ENCODE results near the gene HDAC4.

The HDAC4 gene

DNA sequence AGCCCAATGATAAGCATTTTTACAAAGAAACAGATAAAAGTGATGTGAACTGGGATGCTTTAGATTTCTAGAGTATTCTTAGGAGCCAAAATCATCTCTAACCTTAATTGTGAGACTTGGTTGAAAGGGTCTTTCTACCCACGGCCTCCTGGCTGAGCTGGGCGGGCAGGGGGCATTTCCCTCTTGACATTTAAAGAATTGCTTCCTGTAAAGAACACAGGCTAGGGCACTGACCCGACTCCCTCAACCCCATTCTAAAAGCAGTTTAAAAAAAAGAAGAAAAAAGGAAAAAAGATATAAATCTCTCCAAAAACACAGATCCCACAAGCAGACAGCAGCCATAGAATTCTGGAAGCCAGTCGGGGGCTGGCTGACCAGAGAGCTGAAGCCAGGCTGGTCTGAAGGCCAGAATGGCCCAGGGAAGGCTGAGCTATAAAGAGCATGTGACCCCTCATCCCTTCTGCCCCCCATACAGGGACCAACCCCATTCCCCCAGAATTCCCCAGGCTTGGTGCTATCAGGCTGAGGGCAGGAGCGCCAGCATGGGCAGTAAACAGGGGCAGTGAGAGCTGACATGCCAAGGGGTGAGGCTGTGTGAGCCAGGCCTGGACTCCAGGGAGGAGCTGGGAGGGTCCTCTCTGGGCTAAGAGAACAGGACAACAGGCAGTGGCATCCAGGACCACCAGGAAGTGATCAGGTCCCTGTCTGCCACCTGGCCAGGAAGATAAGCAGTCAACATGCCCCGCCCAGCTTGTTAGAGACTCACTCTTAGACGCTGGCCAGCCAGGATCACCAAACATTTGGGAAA is 188.5 kb downstream of the HDAC4 start:
- TF ChIP-seq SPI1 (IDR thresholded peaks at IDR 0.05; ENCODE audit: borderline replicate concordance, low read depth) (no peak), POLR2AphosphoS5 (IDR thresholded peaks at IDR 0.05; ENCODE audit: low read depth) (no peak), GABPA (IDR thresholded peaks at IDR 0.05; ENCODE audit: low read depth) (no peak)
- TF ChIP-seq, protein P1, sequence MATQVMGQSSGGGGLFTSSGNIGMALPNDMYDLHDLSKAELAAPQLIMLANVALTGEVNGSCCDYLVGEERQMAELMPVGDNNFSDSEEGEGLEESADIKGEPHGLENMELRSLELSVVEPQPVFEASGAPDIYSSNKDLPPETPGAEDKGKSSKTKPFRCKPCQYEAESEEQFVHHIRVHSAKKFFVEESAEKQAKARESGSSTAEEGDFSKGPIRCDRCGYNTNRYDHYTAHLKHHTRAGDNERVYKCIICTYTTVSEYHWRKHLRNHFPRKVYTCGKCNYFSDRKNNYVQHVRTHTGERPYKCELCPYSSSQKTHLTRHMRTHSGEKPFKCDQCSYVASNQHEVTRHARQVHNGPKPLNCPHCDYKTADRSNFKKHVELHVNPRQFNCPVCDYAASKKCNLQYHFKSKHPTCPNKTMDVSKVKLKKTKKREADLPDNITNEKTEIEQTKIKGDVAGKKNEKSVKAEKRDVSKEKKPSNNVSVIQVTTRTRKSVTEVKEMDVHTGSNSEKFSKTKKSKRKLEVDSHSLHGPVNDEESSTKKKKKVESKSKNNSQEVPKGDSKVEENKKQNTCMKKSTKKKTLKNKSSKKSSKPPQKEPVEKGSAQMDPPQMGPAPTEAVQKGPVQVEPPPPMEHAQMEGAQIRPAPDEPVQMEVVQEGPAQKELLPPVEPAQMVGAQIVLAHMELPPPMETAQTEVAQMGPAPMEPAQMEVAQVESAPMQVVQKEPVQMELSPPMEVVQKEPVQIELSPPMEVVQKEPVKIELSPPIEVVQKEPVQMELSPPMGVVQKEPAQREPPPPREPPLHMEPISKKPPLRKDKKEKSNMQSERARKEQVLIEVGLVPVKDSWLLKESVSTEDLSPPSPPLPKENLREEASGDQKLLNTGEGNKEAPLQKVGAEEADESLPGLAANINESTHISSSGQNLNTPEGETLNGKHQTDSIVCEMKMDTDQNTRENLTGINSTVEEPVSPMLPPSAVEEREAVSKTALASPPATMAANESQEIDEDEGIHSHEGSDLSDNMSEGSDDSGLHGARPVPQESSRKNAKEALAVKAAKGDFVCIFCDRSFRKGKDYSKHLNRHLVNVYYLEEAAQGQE (IDR thresholded peaks at IDR 0.05; ENCODE audit: insufficient replicate concordance, low read depth): no peak
- TF ChIP-seq, protein P2, sequence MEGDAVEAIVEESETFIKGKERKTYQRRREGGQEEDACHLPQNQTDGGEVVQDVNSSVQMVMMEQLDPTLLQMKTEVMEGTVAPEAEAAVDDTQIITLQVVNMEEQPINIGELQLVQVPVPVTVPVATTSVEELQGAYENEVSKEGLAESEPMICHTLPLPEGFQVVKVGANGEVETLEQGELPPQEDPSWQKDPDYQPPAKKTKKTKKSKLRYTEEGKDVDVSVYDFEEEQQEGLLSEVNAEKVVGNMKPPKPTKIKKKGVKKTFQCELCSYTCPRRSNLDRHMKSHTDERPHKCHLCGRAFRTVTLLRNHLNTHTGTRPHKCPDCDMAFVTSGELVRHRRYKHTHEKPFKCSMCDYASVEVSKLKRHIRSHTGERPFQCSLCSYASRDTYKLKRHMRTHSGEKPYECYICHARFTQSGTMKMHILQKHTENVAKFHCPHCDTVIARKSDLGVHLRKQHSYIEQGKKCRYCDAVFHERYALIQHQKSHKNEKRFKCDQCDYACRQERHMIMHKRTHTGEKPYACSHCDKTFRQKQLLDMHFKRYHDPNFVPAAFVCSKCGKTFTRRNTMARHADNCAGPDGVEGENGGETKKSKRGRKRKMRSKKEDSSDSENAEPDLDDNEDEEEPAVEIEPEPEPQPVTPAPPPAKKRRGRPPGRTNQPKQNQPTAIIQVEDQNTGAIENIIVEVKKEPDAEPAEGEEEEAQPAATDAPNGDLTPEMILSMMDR (IDR thresholded peaks at IDR 0.05; ENCODE audit: insufficient read depth, low read length): no peak
- Histone ChIP-seq H3K27ac (replicated peaks) (no peak overlapping the region), H3K27me3 (ENCODE audit: insufficient read depth, poor library complexity, severe bottlenecking) (no peaks in the 10 kb centered on the region), H3K4me3 (replicated peaks; ENCODE audit: insufficient read depth, low read length) (no peak overlapping the region)
- DNase-seq (ENCODE audit: low read depth in 1 of 2, low spot score in 1 of 2): no peak

DNA sequence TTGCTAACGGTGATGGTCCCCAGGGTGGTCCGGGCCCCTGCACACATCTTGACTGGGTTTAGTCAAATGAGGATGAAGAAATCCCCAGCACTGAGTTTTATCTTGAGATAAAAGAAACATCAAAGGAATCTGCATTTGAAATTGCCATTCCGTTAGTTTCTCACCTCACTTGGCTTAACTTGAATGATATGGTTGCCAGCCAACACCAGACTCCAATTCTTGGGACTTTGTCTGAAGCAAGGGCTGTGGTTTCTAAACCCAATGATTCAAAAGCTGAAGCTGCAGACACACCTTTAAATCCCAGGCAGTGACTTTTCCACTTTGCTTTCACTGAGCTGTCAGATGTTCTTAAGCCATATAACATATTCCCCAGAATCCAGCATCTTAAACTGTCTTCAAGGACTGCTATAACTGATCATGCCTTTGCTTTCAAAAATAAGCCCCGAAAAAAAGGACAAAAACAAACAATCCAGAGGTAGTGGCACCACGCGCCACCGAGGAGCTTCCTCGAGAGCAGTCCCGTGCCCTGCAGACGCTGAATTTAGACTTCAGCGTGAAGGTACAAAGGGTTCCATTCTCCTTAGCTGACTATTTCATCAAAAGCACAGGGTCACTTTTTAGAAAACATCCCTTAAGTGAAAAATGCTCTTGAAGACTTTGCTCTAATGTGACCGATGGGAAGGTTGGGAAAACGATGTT is 189.3 kb downstream of the HDAC4 start:
- no peak for DNase-seq (ENCODE audit: low read depth in 1 of 2, low spot score in 1 of 2)
- Histone ChIP-seq H3K27me3 (ENCODE audit: insufficient read depth, poor library complexity, severe bottlenecking) (no peaks in the 10 kb centered on the region), H3K27ac (replicated peaks) (no peak overlapping the region), H3K4me3 (replicated peaks; ENCODE audit: insufficient read depth, low read length) (no peak overlapping the region)
- TF ChIP-seq, protein P1 (IDR thresholded peaks at IDR 0.05; ENCODE audit: insufficient replicate concordance, low read depth): no peak
- no peak for TF ChIP-seq GABPA (IDR thresholded peaks at IDR 0.05; ENCODE audit: low read depth)
- no peak for TF ChIP-seq SPI1 (IDR thresholded peaks at IDR 0.05; ENCODE audit: borderline replicate concordance, low read depth)
- no peak for TF ChIP-seq POLR2AphosphoS5 (IDR thresholded peaks at IDR 0.05; ENCODE audit: low read depth)
- TF ChIP-seq, protein P2 (IDR thresholded peaks at IDR 0.05; ENCODE audit: insufficient read depth, low read length): no peak

DNA sequence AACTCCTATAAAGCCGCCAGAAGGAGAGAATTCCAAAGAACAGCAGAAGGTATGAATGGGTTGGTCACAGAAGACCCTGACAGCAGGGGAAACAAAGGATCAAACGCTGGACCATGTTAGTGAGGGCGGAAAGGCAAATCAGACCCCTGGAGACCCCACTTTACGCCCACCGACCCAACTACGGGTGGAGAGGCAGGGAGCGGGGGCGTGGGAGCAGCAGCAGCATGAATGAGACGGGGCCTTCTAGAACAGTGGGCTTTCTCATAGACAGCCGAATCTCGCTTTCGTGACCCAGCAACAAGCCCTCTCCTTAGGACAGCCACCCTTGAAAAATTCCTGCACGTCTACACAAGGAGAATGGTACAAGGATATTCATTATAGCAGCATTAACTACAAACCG is 191.0 kb downstream of the HDAC4 start:
- Histone ChIP-seq H3K27ac (replicated peaks) (no peak overlapping the region), H3K27me3 (ENCODE audit: insufficient read depth, poor library complexity, severe bottlenecking) (no peaks in the 10 kb centered on the region)
- TF ChIP-seq, protein P1 (IDR thresholded peaks at IDR 0.05; ENCODE audit: insufficient replicate concordance, low read depth): no peak
- TF ChIP-seq, protein P2 (IDR thresholded peaks at IDR 0.05; ENCODE audit: insufficient read depth, low read length): no peak
- TF ChIP-seq POLR2AphosphoS5 (IDR thresholded peaks at IDR 0.05; ENCODE audit: low read depth): no peak
- no peak for TF ChIP-seq GABPA (IDR thresholded peaks at IDR 0.05; ENCODE audit: low read depth)
- no peak for TF ChIP-seq SPI1 (IDR thresholded peaks at IDR 0.05; ENCODE audit: borderline replicate concordance, low read depth)

More for the DNA sequence above, 191.0 kb downstream of the HDAC4 start:
- H3K4me3 ChIP-seq (replicated peaks; ENCODE audit: insufficient read depth, low read length): no peak overlapping the region
- DNase-seq (ENCODE audit: low read depth in 1 of 2, low spot score in 1 of 2): no peak

Measured in HL-60 (cell line).